T1000 (cell line): ENCODE measurements around the gene MGST2.

Source experiments
- DNase-seq: peaks from one replicate; lab custom pipeline; 2025; ENCODE audit warnings: mixed read lengths; lab: John Stamatoyannopoulos, UW

Gene MGST2

GRCh38 chr4:139738846-139739613 is 73.4 kb downstream of the MGST2 start:
- DNase-seq = no peak

GRCh38 chr4:139740121-139740520 is 74.5 kb downstream of the MGST2 start:
- no peak for DNase-seq

DNA sequence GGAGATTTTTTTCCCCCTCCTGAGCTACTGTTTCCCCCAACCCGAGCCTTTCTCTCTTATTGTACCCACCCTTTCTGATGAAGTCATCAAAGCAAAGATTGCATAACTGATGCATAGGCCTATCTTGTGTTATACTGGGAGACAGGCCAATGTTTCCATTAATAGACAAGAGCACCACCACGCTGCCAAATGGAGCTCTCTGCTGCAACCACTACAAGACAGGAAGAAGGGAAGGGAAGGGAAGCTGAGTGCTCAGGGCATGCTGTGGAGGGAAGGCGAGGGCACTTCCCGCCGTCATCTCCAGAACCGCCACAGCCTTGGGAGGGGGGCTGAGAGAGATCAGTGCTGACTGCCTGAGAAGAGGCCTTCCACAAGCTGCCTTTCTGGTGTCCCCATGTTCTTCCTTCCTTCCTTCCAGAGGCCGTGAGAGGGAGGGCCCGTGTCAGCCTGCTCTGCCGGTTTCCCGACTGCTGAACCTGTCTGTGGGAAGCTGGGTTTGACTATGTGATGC is 75.0 kb downstream of the MGST2 start:
- no peak for DNase-seq

GRCh38 chr4:139743027-139743426 is 77.4 kb downstream of the MGST2 start:
- DNase-seq = no peak

GRCh38 chr4:139744232-139744631 is 78.6 kb downstream of the MGST2 start:
- no peak for DNase-seq

DNA sequence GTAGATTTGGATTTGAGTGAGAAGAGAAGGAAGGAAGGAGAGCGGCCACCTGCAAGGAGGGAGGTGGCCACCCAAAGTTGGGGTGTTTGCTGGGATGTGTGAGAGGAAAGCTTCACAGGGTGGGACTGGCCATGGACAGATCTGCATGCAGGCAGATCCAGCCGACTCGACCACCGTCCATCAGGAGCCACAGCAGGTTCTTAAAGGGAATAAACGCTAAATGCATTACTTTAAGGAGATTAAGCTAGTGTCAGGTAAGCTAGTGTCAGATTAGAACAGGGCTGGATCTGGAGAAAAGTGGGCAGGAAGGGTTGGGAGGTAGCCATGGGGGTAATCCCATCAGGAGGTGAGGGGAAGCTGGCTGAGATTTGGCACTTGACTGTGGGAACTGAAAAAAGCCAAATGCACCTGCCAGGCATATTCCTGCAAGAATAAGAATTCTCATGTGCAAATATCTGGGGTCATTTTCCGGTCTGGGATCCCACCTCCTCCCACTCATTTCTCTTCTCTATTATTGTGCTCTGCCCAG is 79.6 kb downstream of the MGST2 start:
- no peak for DNase-seq

- DNase-seq = no peak
Observed at GRCh38 chr4:139746431-139747171, 81.0 kb downstream of the MGST2 start.

GRCh38 chr4:139749338-139749737 is 83.7 kb downstream of the MGST2 start:
- no peak for DNase-seq

DNA sequence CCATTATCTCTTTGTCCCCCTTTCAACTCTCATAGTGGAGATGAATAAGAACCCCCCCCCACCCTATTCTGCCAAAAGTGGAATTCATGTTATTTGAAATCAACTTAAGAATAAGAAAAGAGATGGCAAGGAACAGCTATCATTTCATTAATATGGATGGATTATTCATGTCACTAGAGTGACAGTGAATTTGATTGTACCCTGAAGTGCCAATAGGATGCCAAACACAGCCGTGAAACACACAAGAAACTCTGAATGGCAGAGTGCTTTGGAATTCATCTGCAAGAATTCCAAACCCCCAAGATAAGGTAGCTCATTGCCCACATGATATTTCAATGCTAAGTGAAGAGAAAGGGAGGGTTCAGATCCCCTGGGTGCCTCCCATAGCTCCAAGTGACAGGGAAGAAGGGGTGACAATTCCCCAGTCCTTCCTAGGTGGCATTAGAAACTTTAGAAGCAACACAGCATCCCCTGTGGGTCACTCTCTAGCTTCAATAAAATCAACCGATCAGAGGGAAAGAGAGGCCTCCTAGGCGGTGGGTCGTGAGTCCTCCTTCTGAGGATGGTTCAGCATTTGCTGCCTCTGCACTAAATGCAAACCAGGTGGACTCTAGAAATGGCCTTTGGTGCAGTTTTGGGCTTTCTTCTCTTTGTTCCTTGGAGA is 84.3 kb downstream of the MGST2 start:
- no peak for DNase-seq

DNA sequence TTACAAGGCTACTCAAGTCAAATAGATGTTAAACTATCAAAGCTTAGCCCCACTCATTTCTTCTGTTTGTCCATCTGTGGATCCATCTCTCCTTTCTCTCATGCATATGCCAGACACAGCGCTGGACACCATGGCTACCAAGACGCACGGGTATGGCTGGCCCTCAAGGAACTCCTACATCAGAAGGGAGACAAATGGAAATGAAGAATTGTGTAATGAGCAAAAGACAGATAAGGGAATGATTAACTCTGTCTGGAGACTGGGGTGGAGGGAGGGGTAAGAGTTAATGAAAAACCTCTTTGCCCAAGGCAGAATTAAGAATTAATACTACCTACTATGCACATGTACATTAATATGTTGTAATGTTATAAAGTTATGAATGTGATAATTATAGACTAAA is 88.1 kb downstream of the MGST2 start:
- no peak for DNase-seq
